Prostate gland (tissue), 2 donors: ENCODE measurements around the gene GHRL.

Experiments
- POLR2A ChIP-seq: fragments of 450-650 bp; IDR thresholded peaks from one replicate; pipeline ENCODE4 v1.6.1; 2016; ENCODE audit warnings: antibody characterized with exemption, mild to moderate bottlenecking
- POLR2AphosphoS5 ChIP-seq: sonication (generic); formaldehyde crosslinking; IDR thresholded peaks from one replicate; pipeline ENCODE4 v1.6.1; 2017; ENCODE audit warnings: antibody characterized with exemption
- TF ChIP-seq, protein P1 (sequence below), 4 experiments: fragments of 200-600 bp in 2 of 4; fragments of 450-650 bp in 2 of 4; sonication (generic) in 2 of 4; IDR thresholded peaks; 1 replicate in 3 of 4; 2 replicates in 1 of 4; pipeline ENCODE4 v1.5.1; 2016 to 2019; ENCODE audit warnings: antibody characterized with exemption in 4 of 4, mild to moderate bottlenecking in 2 of 4, moderate library complexity in 2 of 4

DNA sequence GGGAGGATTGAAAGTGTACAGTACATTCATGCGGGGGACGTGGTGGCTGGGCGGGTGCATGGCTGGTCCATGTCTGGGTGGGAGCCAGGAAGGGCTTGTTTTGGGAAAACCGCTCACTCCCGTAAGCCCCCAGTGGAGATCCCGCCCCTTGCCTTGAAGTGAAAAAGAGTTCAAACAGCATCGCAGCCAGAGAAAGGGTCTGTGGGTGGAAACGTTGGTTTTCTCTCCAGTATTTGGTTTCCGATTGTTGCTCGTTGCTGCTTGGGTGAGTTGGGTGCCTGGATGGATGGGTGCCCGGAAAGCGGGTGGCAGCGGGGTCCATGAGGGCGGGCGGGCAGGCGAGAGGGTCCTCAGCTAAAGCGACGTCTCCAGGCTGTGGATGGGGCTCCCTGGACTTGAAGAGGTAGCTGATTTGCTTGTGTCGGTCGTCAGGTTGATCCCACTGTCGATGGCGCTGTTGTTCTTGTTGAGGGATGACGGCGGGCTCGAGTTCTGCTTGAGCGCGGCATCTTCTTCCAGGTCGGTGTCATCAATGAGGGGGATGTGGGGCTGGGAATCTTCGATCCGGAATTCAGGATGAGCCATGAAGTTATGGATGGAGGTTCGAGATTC lies 35.8 kb upstream of the GHRL start:
- no peak for TF ChIP-seq POLR2A
- TF ChIP-seq, protein P1, sequence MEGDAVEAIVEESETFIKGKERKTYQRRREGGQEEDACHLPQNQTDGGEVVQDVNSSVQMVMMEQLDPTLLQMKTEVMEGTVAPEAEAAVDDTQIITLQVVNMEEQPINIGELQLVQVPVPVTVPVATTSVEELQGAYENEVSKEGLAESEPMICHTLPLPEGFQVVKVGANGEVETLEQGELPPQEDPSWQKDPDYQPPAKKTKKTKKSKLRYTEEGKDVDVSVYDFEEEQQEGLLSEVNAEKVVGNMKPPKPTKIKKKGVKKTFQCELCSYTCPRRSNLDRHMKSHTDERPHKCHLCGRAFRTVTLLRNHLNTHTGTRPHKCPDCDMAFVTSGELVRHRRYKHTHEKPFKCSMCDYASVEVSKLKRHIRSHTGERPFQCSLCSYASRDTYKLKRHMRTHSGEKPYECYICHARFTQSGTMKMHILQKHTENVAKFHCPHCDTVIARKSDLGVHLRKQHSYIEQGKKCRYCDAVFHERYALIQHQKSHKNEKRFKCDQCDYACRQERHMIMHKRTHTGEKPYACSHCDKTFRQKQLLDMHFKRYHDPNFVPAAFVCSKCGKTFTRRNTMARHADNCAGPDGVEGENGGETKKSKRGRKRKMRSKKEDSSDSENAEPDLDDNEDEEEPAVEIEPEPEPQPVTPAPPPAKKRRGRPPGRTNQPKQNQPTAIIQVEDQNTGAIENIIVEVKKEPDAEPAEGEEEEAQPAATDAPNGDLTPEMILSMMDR (IDR thresholded peaks at IDR 0.05) = no peak
- no peak for TF ChIP-seq POLR2AphosphoS5
